Fibroblast of skin of left quadriceps (primary cell): ENCODE data around the gene RNF175.
A peak's percentile ranks its signal among the peaks of the same experiment; 100 is the strongest.

Experiments used
- DNase-seq, 2 experiments: peaks; one replicate each; pipeline ENCODE4 v3.0.0-alpha.2; 2013; ENCODE audit warnings: low read depth in 2 of 2

RNF175 gene

GRCh38 chr4:153785910-153786721 lies 26.3 kb upstream of the RNF175 start:
- no peak for DNase-seq

GRCh38 chr4:153784166-153784699 lies 24.4 kb upstream of the RNF175 start:
- DNase-seq: no peak

- no peak for DNase-seq
Observed at GRCh38 chr4:153782581-153782980, 22.8 kb upstream of the RNF175 start.

DNA sequence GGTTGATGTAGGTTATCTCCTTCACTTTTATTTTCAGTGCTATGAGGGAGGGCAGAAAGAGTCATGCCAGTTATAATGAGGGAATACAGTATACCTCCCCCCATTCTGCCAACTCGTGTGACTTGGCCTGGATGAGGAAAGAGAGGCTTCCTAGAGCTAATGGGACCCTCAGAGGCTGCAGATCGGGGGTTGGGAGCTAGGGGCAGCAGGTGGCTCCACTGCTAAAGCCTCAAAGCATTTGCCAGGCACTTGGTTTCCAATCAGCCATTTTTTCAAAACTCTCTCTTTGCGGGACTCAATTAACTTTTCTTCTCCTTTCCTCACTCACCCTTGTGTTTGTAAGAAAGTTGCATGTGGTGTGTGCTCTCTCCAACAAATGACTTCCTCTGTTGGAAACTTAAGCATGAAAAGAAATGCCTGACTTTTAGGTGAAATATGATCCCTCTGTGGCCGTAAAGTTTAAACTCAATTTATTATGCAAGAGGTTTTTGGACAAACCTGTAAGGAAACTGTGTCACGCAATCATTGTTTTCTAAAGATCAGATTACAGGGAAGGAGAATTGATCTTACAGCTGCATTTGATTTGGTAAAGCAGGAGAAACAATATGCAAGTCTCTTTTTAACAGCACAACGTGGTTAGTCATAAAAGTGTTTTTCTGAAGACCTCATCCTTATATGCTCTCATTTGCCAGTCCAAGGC lies 22.0 kb upstream of the RNF175 start:
- peak; percentile 94 for DNase-seq

- no peak for DNase-seq
Observed at GRCh38 chr4:153781280-153781679, 21.5 kb upstream of the RNF175 start.

DNA sequence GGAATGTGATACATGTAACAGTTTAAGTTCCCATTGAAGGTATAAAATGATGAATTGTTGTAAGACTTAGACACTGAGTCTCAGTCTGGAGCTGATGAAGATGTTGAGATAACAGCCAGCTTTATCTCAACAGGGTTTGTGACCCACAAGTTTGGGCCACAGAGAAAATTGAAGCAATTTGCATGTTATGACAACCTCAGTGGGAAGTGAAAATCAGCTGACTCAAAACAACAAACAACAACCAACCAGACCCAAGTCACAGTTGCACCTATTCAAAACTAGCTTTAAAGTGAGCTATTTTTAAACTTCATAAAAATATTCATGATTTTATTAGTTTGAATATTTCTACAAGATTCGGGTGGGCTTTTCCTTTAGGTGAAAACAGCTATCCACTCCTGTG lies 21.1 kb upstream of the RNF175 start:
- no peak for DNase-seq

GRCh38 chr4:153780221-153780620 lies 20.4 kb upstream of the RNF175 start:
- no peak for DNase-seq

DNA sequence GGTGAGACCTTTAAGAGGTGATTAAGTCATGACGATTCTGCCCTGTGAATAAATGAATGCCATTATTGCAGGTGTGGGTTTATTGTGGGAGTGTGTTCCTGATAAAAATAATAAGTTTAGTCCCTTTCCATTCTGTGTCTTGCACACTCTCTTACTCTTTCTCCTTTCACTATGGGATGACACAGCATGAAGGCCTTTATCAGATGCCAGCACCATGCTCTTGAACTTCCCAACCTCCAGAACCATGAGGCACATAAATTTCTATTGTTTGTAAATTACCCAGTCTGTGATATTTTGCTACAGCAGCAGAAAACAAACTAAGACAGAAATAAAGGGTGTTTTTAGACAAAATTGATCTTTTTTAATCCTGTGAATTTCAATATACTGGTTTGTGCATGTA lies 18.6 kb upstream of the RNF175 start:
- DNase-seq: no peak

GRCh38 chr4:153777421-153777820 lies 17.6 kb upstream of the RNF175 start:
- no peak for DNase-seq

GRCh38 chr4:153776601-153777000 lies 16.8 kb upstream of the RNF175 start:
- no peak for DNase-seq

DNA sequence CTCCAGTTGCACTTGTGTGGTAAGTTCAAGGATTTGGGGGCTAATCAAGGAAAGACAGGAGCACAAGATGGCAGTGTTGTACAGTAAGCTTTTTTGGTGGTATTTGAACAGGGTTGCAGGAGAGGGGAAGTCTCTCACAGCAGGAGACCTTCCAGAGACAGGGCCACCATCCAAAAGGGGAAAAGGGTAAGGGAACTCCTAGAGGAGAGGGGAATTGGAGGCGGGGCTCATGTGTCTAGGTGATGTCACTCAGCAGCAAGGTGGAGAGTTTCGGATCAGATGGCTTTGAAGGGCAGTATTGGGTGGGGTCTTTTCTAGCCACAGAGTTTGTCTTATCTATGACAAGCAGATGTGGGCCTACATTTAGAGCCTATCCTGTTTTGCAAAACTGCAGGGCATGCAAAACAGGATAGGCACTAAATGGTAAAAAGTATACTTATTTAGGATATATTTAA lies 13.4 kb upstream of the RNF175 start:
- DNase-seq: no peak

GRCh38 chr4:153771046-153771445 lies 11.2 kb upstream of the RNF175 start:
- no peak for DNase-seq

DNA sequence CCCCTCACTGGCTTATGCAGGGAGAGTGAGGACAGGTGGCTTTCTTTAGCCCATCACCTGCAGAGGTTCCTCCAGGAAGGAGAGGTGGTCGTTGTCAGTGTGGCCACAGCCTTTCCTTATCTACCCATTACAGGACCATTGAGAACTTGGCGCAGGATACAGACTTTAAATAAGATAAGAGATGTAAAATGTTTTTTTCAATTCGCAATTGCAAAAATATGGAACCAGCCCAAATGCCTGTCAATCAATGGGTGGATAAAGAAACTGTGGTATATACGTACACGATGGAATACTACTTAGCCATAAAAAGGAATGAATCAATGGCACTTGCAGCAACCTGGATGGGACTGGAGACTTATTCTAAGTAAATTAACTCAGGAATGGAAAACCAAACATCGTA lies 6.9 kb upstream of the RNF175 start:
- DNase-seq: no peak

DNA sequence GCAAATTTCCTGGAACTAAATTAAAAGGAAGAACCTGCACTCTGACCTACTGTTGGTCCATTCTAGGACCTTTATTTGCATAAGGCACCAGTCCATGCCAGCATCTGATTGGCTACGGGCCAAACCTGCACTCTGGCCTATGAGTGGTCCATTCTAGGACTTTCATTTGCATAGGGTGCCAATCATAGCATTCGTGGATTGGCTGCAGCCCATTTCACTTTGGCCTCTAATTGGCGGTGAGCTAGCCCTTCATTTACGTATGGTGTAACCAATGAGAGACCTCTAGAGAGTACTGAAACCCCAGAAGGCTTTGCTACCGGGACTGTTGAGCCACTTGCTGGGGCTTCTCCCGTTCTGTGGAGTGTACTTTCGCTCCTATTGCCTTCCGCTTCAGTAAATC lies 6.1 kb upstream of the RNF175 start:
- no peak for DNase-seq

- no peak for DNase-seq
Observed at GRCh38 chr4:153764601-153765368, 5.0 kb upstream of the RNF175 start.

GRCh38 chr4:153763404-153763803 lies 3.6 kb upstream of the RNF175 start:
- DNase-seq: no peak

DNA sequence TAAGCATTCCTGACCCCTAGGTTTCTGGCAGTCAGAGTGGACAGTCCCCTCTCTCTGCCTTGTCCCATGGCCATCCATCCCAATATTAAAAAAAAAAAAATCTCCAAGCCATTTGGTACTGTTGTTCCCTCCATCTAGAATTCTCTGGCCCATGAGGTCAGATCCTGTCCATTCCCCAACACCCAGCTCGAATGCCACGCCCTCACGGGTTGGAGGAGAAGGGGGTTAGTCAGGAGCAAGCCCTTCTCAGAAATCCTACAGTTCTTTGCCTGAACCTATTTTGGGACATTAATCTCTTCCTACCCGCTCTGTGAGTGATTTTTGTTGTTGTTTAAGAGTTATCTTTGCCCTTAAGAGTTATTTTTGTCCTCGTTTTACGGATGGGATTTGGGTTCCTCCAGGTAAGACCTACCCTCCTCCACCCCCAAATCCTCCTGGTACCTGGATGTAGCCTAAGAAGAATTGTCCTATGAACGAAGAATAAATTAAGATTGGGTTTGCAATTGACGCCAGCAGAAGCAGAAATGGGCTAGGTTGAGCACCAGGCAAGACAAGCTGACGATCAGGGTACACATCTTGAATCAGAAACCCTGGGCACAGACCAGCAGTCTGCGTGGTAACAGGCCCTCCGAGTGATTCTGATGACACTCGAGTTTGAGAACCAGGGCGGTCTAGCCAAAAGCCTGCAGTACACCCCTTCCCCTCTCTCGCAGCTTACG lies 977 bp downstream of the RNF175 start:
- no peak for DNase-seq

- no peak for DNase-seq
Observed at GRCh38 chr4:153758136-153758535, 1.7 kb downstream of the RNF175 start.

- DNase-seq: peak; percentile 10 to 18
Observed at GRCh38 chr4:153757407-153757806, 2.4 kb downstream of the RNF175 start.

DNA sequence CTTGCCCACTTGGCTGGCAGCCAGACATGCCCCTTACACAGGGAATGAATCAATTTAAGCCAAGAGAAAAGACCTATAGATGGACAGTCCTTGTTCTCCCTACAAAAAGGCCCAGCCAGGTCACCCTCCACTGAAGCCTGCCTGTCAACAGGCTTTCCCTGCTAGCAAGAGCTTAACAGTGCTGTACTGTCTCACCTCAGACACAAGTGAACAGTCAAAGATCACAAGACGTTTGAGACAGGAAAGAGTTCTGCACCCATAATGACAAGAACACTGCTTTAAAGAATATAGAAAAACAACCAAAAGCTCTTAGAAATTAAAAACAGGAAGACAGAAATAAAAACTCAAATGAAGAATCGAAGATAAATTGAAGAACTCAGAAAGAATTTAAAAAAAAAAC lies 4.6 kb downstream of the RNF175 start:
- DNase-seq: no peak

- DNase-seq: peak; percentile 65 to 66
Observed at GRCh38 chr4:153750197-153750817, 9.5 kb downstream of the RNF175 start.
